GM21717 (cell line): ENCODE measurements around the gene TIAM1.
"Not testable (repeated sequence)": the region's sequence is repeated elsewhere in the genome, so short reads cannot be mapped to it uniquely, and the experiment has no call there.

ENCODE experiments used
- ATAC-seq: cut with Tn5 transposase; IDR thresholded peaks from one replicate; pipeline ENCODE4 v1.9.1; 2021; ENCODE audit warnings: mild to moderate bottlenecking, moderate library complexity; ENCODE audit not compliant: unreplicated experiment

The TIAM1 gene

DNA sequence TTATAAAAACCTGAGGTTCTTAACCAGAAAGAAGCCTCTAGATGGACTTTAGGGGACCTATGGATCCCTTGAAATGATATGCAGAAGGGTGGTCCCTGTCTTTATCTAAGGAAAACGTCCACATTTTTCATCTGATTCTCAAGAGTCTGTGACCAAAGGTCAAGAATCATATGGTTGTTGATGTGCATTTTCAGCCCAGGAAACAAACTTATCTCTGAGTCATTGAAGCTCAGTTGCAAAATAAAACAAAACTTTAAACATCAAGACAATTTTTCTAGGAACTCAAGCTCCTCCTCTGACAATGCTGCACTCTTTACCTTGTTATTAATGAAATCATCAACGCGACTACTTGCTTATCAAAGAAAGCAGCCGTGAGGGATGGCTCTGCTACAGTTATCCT lies 83.3 kb downstream of the TIAM1 start:
- no peak for ATAC-seq

- ATAC-seq, result no peak
Observed at GRCh38 chr21:31258073-31258472, 86.0 kb downstream of the TIAM1 start.

DNA sequence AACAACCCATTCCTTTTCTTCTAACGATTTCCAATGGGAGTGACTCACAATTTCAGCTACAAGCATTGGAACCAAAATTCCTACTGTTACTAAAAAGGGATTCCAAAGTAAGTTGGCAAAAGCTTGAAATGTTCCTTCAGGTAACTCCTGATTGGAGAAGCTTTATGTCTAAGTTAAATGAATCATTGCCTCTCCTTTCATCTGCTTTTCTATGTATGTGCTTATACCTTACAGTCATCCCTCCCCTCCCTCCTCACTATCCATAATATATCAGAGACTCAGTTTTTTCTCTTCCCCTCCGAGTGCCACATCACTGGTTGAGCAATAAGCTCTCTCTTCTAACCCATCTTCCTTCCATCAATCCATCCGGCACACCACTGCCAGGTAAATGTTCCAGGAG lies 86.8 kb downstream of the TIAM1 start:
- ATAC-seq, result no peak

GRCh38 chr21:31255896-31256295 lies 88.2 kb downstream of the TIAM1 start:
- no peak for ATAC-seq

DNA sequence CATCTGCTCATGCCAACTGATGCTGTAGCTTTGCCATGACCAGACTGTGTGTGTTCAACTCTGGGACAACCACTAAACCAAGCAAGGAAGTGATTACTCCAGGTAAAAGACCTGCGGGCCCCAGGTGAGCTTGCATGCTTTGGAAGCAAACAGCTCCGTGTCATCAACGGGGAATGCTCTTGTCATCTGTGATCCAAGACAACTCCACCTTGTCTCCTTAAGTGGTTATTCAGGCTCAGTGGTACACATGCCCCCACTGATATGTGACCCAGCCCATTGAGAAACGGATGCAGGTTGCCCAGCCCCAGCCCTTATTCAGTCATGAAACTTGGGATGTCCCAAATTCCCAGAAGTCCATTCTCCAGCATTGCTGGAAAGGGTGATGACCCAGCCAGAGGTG lies 89.0 kb downstream of the TIAM1 start:
- ATAC-seq, result no peak

- ATAC-seq, result no peak
Observed at GRCh38 chr21:31254131-31254530, 89.9 kb downstream of the TIAM1 start.

DNA sequence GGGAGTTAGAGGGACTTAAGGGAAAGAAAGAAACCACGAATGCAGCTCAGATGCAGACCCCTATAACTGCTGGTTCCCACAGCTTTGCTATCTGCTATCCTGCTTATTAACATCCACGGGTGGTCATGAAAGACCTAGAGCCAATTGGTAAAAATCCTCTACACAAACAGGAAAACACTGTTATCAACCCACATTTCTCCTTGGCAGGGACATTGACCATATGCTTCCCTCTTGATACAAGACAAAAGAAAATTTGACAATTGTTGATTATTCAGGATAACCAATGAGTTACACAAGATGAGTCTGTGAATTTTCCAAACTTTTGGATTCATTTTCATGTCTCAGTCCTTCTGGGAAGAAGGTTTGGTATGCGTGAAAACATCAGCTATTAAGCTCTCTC lies 90.4 kb downstream of the TIAM1 start:
- no peak for ATAC-seq

- ATAC-seq, result no peak
Observed at GRCh38 chr21:31252611-31253010, 91.5 kb downstream of the TIAM1 start.

DNA sequence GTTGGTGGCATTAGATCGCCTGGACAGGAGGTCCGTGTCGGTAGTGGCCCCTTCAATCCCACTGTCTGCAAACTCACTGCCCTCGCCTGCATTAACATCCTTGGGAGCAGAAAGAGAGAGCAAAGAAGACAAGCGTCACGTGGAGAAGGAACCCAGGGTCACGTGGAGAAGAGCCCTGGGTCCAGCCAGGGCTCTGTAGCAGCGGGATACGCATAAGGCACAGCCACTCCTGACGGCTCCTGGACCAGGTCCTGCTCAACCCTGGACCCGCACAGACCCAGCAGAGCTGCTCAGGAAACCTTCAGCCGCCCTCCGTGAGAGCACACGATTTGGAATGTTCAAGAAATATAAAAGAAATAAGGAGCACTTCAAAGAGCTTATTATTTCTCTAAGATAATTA lies 92.0 kb downstream of the TIAM1 start:
- ATAC-seq, result no peak

DNA sequence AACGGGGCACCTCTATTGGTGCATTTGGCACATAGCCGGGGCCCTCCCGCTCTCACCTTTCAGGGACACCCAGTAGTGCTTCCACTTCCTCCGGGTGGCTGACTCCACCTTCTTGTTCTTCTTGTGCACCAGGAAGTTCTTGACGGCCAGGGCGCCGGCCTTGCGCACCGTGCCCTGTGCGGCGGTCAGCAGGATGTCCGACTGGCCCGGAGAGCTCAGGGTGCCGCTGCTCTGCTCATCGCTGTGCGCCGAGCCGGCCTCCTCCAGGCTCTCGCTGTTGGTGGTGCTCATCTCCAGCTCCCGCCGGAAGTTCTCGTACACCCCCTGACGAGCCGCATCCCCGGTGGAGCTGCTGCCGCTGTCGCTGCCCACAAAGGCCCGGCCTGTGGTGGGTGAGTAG lies 92.4 kb downstream of the TIAM1 start:
- no peak for ATAC-seq

- no peak for ATAC-seq
Observed at GRCh38 chr21:31248598-31248997, 95.5 kb downstream of the TIAM1 start.

DNA sequence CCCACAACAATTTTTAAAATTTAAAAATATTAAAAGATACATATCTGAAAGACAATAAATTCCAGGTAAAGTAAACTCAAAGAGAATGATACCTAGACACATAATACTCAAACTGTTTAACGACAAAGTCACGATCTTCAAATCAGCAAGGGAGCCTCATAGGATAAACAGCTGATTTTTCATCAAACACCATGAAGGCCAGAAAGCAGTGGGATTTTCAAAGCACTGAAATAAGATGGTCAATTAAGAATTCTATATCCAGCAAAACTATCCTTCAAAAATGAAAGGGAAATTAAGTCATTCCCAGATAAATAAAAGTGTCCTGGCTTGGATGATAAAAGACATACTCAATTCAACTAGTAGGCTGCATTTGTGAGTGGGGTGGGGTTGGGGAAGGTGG lies 100.5 kb downstream of the TIAM1 start:
- no peak for ATAC-seq

- ATAC-seq, result no peak
Observed at GRCh38 chr21:31236528-31236927, 107.5 kb downstream of the TIAM1 start.

GRCh38 chr21:31235671-31236450 lies 108.2 kb downstream of the TIAM1 start:
- no peak for ATAC-seq

- no peak for ATAC-seq
Observed at GRCh38 chr21:31234936-31235335, 109.1 kb downstream of the TIAM1 start.

GRCh38 chr21:31233711-31234110 lies 110.3 kb downstream of the TIAM1 start:
- ATAC-seq, result no peak

DNA sequence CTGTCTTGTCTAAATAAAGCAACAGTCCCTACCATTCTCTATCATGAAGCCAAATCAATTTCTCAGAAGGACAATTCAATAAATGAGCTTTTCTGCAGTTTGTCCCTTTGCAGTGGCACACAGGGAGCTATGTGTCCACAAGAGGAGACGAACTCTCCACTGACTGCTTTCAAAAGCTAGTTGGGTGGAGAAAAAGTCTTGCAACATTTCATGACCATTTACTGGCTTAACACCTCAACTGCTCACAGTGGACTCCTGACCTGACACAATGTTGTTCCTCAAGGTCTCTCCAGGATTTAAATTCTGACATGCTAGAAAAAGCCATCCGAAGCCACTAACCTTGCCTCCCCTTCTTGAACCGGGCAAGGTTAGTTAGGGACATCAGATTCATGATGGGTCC lies 111.7 kb downstream of the TIAM1 start:
- no peak for ATAC-seq

DNA sequence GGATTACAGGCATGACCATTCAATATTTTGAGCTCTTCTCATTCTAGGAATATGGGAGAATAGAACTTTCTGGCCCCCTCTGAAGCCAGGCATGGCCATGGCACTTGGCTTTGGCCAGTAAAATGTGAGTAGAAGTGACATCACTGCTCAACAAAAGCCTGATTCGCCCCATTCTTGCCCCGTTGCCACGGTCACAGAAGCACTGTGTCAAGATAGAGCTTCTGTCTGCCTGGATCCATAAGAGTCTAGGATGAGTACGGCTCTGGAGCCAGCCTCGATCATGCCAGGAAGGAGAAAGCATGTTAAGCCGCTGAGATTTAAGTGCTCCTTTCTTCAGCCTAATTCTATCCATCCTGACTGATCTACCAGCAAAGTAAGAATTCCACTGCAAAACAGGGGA lies 113.1 kb downstream of the TIAM1 start:
- ATAC-seq, result no peak

DNA sequence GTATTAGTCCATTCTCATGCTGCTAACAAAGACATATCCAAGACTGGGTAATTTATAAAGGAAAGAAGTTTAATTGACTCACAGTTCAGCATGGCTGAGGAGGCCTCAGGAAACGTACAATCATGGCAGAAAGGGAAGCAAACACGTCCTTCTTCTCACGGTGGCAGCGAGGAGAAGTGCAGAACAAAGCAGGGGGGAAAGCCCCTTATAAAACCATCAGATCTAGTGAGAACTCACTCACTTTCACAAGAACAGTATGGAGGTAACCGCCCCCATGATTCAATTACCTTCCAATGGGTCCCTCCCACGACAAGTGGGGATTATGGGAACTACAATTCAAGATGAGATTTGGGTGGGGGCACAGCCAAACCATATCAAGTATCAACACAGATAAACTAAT lies 115.3 kb downstream of the TIAM1 start:
- not testable (repeated sequence) for ATAC-seq

DNA sequence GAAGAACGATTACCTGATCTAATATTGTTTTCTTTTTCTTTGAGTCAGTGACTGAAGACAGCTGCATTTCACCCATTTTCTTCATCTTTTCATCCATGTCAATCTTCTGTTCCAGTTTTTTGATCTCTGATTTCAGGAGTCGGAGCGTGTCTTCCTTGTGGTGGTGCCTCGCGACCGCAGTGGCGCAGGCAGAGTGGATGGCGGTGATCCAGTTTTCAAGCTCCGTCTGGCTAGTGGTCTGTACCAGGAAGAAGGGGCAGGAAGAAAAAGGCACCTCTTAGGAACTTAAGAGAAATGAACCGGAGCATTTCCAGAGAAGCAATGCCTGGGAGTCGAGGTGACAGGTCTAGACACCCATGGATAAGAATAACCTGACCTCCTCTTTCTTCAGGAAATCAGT lies 118.3 kb downstream of the TIAM1 start:
- no peak for ATAC-seq

DNA sequence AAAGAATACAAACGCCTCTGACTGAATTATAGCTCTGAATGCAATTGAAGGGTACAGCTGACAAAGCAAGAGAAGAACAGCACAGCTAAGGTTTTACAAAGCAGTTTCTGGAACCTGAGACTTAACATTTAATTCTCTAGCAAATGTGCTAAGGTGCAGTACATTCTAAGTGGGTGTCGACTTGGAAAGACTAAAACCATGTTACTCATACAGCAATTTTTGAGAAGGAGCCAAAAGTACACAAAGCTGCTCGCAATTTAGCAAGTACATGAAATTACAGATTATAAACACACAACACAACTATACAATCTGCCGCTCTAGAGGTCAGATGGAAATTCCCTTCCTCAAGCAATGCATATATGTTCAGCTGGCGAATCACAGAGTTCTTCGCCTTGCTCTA lies 121.9 kb downstream of the TIAM1 start:
- ATAC-seq, result no peak

DNA sequence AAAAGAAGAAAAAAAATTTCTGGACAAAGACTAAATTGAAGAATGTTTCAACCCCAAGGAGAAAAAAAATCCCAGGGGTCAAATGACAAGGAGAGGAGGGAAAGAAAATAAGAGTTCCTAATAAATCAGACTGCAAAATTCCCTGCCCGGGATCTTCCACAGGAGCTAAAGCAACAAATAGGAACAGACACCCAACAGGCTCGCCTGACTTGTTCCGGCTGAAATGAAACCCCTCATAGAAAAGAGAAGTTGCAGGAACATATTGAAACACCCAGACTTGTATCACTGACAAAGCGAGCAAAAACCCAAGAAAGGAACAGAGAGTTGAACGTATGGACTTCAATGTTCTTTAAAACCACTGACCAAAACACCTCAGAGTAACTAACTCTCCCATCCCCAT lies 123.0 kb downstream of the TIAM1 start:
- no peak for ATAC-seq

- ATAC-seq, result no peak
Observed at GRCh38 chr21:31220575-31220974, 123.5 kb downstream of the TIAM1 start.
